SK-N-SH (cell line): ENCODE data around the gene PFAS. TPM values are rescaled to one million over a fixed set of nuclear protein-coding genes. Genes with fewer than 3 reads are reported as not detected.

Experiments
- CTCF ChIA-PET: fragments of 300-600, 350-600 bp; formaldehyde crosslinking; extraction: SDS; loops from one replicate; lab custom pipeline; 2021; lab: Yijun Ruan, JAX
- POLR2A ChIA-PET: fragments of 350-600 bp; sonication (Branson Sonifier 250); formaldehyde crosslinking; extraction: SDS; loops from one replicate; lab custom pipeline; 2020; ENCODE audit warnings: antibody characterized with exemption, inconsistent platforms; lab: Yijun Ruan, JAX
- DNase-seq: peaks from one replicate; pipeline ENCODE4 v3.0.0; 2012
- H2AFZ ChIP-seq: fragments of 200-600 bp; sonication (generic); 2 replicates; pipeline ENCODE4 v1.8.1; 2016; ENCODE audit warnings: antibody characterized with exemption, mild to moderate bottlenecking, low read depth
- H3F3A ChIP-seq: fragments of 200-600 bp; sonication (generic); replicated peaks from 2 replicates; pipeline ENCODE3; 2016; ENCODE audit warnings: antibody characterized with exemption, mild to moderate bottlenecking; ENCODE audit not compliant: insufficient read depth
- H3K27ac ChIP-seq, 2 experiments: fragments of 200-500 bp in 1 of 2; fragments of 200-600 bp in 1 of 2; sonication (Bioruptor generic) in 1 of 2; sonication (generic), shearing (Covaris generic) in 1 of 2; 2 replicates each; pipeline versions ENCODE4 v1.5.1 to v1.6.1; 2014 to 2016; ENCODE audit warnings: low read depth in 2 of 2, inconsistent platforms in 1 of 2, low read length in 1 of 2, mild to moderate bottlenecking in 1 of 2, mixed read lengths in 1 of 2
- H3K27me3 ChIP-seq: fragments of 200-600 bp; sonication (generic), shearing (Covaris generic); 2 replicates; pipeline ENCODE4 v1.6.1; 2016; ENCODE audit warnings: mixed run types; ENCODE audit not compliant: insufficient read depth
- H3K36me3 ChIP-seq, 2 experiments: fragments of 200-500 bp in 1 of 2; fragments of 200-600 bp in 1 of 2; sonication (Bioruptor generic) in 1 of 2; sonication (generic) in 1 of 2; replicated peaks in 1 of 2; 2 replicates each; pipeline versions ENCODE3 to v1.5.1; 2014 to 2016; ENCODE audit warnings: low read length in 1 of 2, mild to moderate bottlenecking in 1 of 2; ENCODE audit not compliant: insufficient read depth in 2 of 2, control insufficient read depth in 1 of 2
- H3K4me1 ChIP-seq, 2 experiments: fragments of 200-500 bp in 1 of 2; fragments of 200-600 bp in 1 of 2; sonication (Bioruptor generic) in 1 of 2; sonication (generic), shearing (Covaris generic) in 1 of 2; 2 replicates each; pipeline versions ENCODE4 v1.5.1 to v1.6.1; 2014 to 2016; ENCODE audit warnings: low read depth in 1 of 2, low read length in 1 of 2, mixed run types in 1 of 2; ENCODE audit not compliant: insufficient read depth in 2 of 2, control insufficient read depth in 1 of 2
- H3K4me2 ChIP-seq: fragments of 200-600 bp; sonication (generic), shearing (Covaris generic); 2 replicates; pipeline ENCODE4 v1.6.1; 2017; ENCODE audit warnings: mixed run types
- H3K4me3 ChIP-seq, 2 experiments: fragments of 200-500 bp in 1 of 2; fragments of 200-600 bp in 1 of 2; sonication (Bioruptor generic) in 1 of 2; sonication (generic), shearing (Covaris generic) in 1 of 2; 2 replicates each; pipeline versions ENCODE4 v1.5.1 to v1.8.1; 2014 to 2016; ENCODE audit warnings: low read depth in 2 of 2, inconsistent platforms in 1 of 2, low read length in 1 of 2, mild to moderate bottlenecking in 1 of 2, mixed read lengths in 1 of 2, moderate library complexity in 1 of 2
- H3K79me2 ChIP-seq: fragments of 200-600 bp; sonication (generic); 2 replicates; pipeline ENCODE4 v1.8.1; 2017; ENCODE audit warnings: mild to moderate bottlenecking; ENCODE audit not compliant: insufficient read depth
- H3K9ac ChIP-seq: fragments of 200-600 bp; sonication (generic); 2 replicates; pipeline ENCODE4 v1.6.1; 2017; ENCODE audit warnings: mixed run types
- H3K9me2 ChIP-seq: fragments of 200-600 bp; sonication (generic); 2 replicates; pipeline ENCODE4 v1.6.1; 2017; ENCODE audit warnings: mixed run types
- H3K9me3 ChIP-seq: fragments of 200-600 bp; sonication (generic); 2 replicates; pipeline ENCODE4 v1.6.1; 2017; ENCODE audit warnings: mixed run types, mild to moderate bottlenecking, moderate library complexity
- H4K20me1 ChIP-seq: fragments of 200-600 bp; sonication (generic); 2 replicates; pipeline ENCODE4 v1.6.1; 2017; ENCODE audit warnings: mild to moderate bottlenecking, mixed run types; ENCODE audit not compliant: insufficient read depth
- ELF1 ChIP-seq: IDR thresholded peaks from 2 replicates; pipeline ENCODE4 v1.4.0; 2012
- EP300 ChIP-seq, 2 experiments: IDR thresholded peaks; 2 replicates each; pipeline versions ENCODE4 v1.4.0 to v1.6.1; 2012; ENCODE audit warnings: borderline replicate concordance in 1 of 2, low read depth in 1 of 2, low read length in 1 of 2
- EZH2phosphoT487 ChIP-seq: fragments of 200-600 bp; sonication (generic); IDR thresholded peaks from 2 replicates; pipeline ENCODE4 v1.6.1; 2017; ENCODE audit warnings: low read depth, mixed run types, mild to moderate bottlenecking, antibody characterized with exemption, moderate library complexity, borderline replicate concordance
- JUND ChIP-seq: IDR thresholded peaks from 2 replicates; pipeline ENCODE4 v1.4.0; 2012
- MEF2A ChIP-seq: IDR thresholded peaks from 2 replicates; pipeline ENCODE4 v1.4.0; 2012; ENCODE audit warnings: low read depth, borderline replicate concordance
- RAD21 ChIP-seq: IDR thresholded peaks from 2 replicates; pipeline ENCODE4 v1.6.1; 2012; ENCODE audit warnings: mild to moderate bottlenecking, low read length
- RXRA ChIP-seq: IDR thresholded peaks from 2 replicates; pipeline ENCODE4 v1.4.0; 2012; ENCODE audit warnings: low read depth, mild to moderate bottlenecking, borderline replicate concordance
- SIN3A ChIP-seq: IDR thresholded peaks from 2 replicates; pipeline ENCODE4 v1.6.1; 2012; ENCODE audit warnings: low read depth, mild to moderate bottlenecking, low read length, moderate library complexity, borderline replicate concordance
- TAF1 ChIP-seq: IDR thresholded peaks from 2 replicates; pipeline ENCODE4 v1.6.1; 2012; ENCODE audit warnings: low read depth, mild to moderate bottlenecking, low read length, moderate library complexity, borderline replicate concordance
- TCF12 ChIP-seq: IDR thresholded peaks from 2 replicates; pipeline ENCODE4 v1.4.0; 2012
- TEAD4 ChIP-seq: IDR thresholded peaks from 2 replicates; pipeline ENCODE4 v1.4.0; 2012; ENCODE audit warnings: mild to moderate bottlenecking, borderline replicate concordance; ENCODE audit not compliant: insufficient read depth
- YY1 ChIP-seq: IDR thresholded peaks from 2 replicates; pipeline ENCODE4 v1.4.0; 2012; ENCODE audit warnings: low read depth, mild to moderate bottlenecking
- WGBS: methylation state at CpG from one replicate; pipeline ENCODE4 v1.1.6; 2017; ENCODE audit warnings: low lambda C conversion rate; 5-methylcytosine and 5-hydroxymethylcytosine counted together
- polyA plus RNA-seq, 3 experiments: library from polyadenylated mRNA; depleted of rRNA; stranded (reverse); fragments of >200 nt; gene quantifications; 2 replicates each; pipeline ENCODE4 v1.2.3, GENCODE V29; 2012
- TF ChIP-seq, protein P1 (sequence below): IDR thresholded peaks from 2 replicates; pipeline ENCODE4; 2012
- TF ChIP-seq, protein P2 (sequence below): fragments of 200-600 bp; sonication (generic); IDR thresholded peaks from 2 replicates; pipeline ENCODE4 v1.6.1; 2017; ENCODE audit warnings: antibody characterized with exemption, mild to moderate bottlenecking, moderate library complexity
- TF ChIP-seq, protein P3 (sequence below): IDR thresholded peaks from 2 replicates; pipeline ENCODE4 v1.4.0; 2012; ENCODE audit warnings: low read depth, borderline replicate concordance

PFAS gene
- polyA plus RNA-seq, 1 of the 3 experiments (the other 2 are of a cell fraction) = 22.4 TPM

GRCh38 chr17:8231701-8232100, 17.4 kb upstream of the PFAS start:
- H3K4me2 ChIP-seq = no peak overlapping the region
- WGBS = 86% methylated on average over 10 of the region's 10 CpGs
- no peak overlapping the region for H3K9ac ChIP-seq
- DNase-seq = no peak
- H2AFZ ChIP-seq = no peak overlapping the region
- H3K9me2 ChIP-seq = no peaks in the 10 kb centered on the region
- H3K9me3 ChIP-seq = no peaks in the 10 kb centered on the region
- CTCF ChIA-PET = interaction anchor here (1.2 kb wide), 1 partner anchor 14 kb away, joined by 5 read pairs; no protein-coding TSS in a partner anchor
- POLR2A ChIA-PET = interaction anchor here (1.3 kb wide), 1 partner anchor 59 kb away, joined by 3 read pairs; no protein-coding TSS in a partner anchor
- H3K4me3 ChIP-seq = no peak overlapping the region
- H3K79me2 ChIP-seq = no peaks in the 10 kb centered on the region
- H3K4me1 ChIP-seq = peaks cover 0 to 10% of the 10 kb centered on the region in 2 experiments; a peak in 3 of 4 replicates
- peaks cover 10% of the 10 kb centered on the region for H3F3A ChIP-seq
- H4K20me1 ChIP-seq = no peaks in the 10 kb centered on the region
- H3K27me3 ChIP-seq = no peaks in the 10 kb centered on the region
- no peak overlapping the region for H3K27ac ChIP-seq
- TF ChIP-seq TAF1 = no peak
- TF ChIP-seq TCF12 = no peak
- TF ChIP-seq RAD21 = no peak
- TF ChIP-seq JUND = no peak
- TF ChIP-seq EZH2phosphoT487 = no peak
- TF ChIP-seq SIN3A = no peak
- TF ChIP-seq MEF2A = no peak
- no peak for TF ChIP-seq TEAD4
- TF ChIP-seq EP300 (IDR thresholded peaks at IDR 0.05; ENCODE audit: borderline replicate concordance in 1 of 2, low read depth in 1 of 2, low read length in 1 of 2) = no peak
- TF ChIP-seq, all 33 proteins: peak for 0
- peaks cover 12 to 67% of the 10 kb centered on the region in 2 experiments for H3K36me3 ChIP-seq

- CTCF ChIA-PET = no interaction called here
- no peaks in the 10 kb centered on the region for H3K9me3 ChIP-seq
- no peaks in the 10 kb centered on the region for H3K27me3 ChIP-seq
- no peak overlapping the region for H3K4me3 ChIP-seq
- H4K20me1 ChIP-seq = no peaks in the 10 kb centered on the region
- TF ChIP-seq, protein P1, sequence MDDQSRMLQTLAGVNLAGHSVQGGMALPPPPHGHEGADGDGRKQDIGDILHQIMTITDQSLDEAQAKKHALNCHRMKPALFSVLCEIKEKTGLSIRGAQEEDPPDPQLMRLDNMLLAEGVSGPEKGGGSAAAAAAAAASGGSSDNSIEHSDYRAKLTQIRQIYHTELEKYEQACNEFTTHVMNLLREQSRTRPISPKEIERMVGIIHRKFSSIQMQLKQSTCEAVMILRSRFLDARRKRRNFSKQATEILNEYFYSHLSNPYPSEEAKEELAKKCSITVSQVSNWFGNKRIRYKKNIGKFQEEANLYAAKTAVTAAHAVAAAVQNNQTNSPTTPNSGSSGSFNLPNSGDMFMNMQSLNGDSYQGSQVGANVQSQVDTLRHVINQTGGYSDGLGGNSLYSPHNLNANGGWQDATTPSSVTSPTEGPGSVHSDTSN = no peak
- TF ChIP-seq SIN3A = no peak
- no peak for TF ChIP-seq RAD21
- no peak for TF ChIP-seq RXRA
- TF ChIP-seq, protein P2, sequence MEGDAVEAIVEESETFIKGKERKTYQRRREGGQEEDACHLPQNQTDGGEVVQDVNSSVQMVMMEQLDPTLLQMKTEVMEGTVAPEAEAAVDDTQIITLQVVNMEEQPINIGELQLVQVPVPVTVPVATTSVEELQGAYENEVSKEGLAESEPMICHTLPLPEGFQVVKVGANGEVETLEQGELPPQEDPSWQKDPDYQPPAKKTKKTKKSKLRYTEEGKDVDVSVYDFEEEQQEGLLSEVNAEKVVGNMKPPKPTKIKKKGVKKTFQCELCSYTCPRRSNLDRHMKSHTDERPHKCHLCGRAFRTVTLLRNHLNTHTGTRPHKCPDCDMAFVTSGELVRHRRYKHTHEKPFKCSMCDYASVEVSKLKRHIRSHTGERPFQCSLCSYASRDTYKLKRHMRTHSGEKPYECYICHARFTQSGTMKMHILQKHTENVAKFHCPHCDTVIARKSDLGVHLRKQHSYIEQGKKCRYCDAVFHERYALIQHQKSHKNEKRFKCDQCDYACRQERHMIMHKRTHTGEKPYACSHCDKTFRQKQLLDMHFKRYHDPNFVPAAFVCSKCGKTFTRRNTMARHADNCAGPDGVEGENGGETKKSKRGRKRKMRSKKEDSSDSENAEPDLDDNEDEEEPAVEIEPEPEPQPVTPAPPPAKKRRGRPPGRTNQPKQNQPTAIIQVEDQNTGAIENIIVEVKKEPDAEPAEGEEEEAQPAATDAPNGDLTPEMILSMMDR = no peak
- no peak for TF ChIP-seq ELF1
- no peak for TF ChIP-seq YY1
- no peak for TF ChIP-seq MEF2A
- TF ChIP-seq, protein P3, sequence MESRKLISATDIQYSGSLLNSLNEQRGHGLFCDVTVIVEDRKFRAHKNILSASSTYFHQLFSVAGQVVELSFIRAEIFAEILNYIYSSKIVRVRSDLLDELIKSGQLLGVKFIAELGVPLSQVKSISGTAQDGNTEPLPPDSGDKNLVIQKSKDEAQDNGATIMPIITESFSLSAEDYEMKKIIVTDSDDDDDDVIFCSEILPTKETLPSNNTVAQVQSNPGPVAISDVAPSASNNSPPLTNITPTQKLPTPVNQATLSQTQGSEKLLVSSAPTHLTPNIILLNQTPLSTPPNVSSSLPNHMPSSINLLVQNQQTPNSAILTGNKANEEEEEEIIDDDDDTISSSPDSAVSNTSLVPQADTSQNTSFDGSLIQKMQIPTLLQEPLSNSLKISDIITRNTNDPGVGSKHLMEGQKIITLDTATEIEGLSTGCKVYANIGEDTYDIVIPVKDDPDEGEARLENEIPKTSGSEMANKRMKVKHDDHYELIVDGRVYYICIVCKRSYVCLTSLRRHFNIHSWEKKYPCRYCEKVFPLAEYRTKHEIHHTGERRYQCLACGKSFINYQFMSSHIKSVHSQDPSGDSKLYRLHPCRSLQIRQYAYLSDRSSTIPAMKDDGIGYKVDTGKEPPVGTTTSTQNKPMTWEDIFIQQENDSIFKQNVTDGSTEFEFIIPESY = no peak
- TF ChIP-seq EP300 (IDR thresholded peaks at IDR 0.05; ENCODE audit: borderline replicate concordance in 1 of 2, low read depth in 1 of 2, low read length in 1 of 2) = no peak
- TF ChIP-seq, all 33 proteins: peak for 0
- Histone ChIP-seq H3K9ac (no peak overlapping the region), H3K27ac (no peak overlapping the region), H2AFZ (no peak overlapping the region), H3F3A (no peaks in the 10 kb centered on the region), H3K9me2 (no peaks in the 10 kb centered on the region), H3K4me2 (no peak overlapping the region), H3K36me3 (peaks cover 9 to 58% of the 10 kb centered on the region in 2 experiments), H3K79me2 (no peaks in the 10 kb centered on the region), H3K4me1 (no peaks in the 10 kb centered on the region)
- 92% methylated on average over 15 of the region's 21 CpGs for WGBS
- DNase-seq = no peak
- POLR2A ChIA-PET = interaction anchor here (1.3 kb wide), 1 partner anchor 8 kb away, joined by 3 read pairs; no protein-coding TSS in a partner anchor
These were observed 14.5 kb upstream of the PFAS start for GRCh38 chr17:8234361-8235270.
